ENCODE data around the gene ZNF157. TPM values are rescaled to one million over a fixed set of nuclear protein-coding genes. Genes with fewer than 3 reads are reported as not detected.

The ZNF157 gene
- total RNA-seq, 1 experiment from 2014 or later, result not detected

DNA sequence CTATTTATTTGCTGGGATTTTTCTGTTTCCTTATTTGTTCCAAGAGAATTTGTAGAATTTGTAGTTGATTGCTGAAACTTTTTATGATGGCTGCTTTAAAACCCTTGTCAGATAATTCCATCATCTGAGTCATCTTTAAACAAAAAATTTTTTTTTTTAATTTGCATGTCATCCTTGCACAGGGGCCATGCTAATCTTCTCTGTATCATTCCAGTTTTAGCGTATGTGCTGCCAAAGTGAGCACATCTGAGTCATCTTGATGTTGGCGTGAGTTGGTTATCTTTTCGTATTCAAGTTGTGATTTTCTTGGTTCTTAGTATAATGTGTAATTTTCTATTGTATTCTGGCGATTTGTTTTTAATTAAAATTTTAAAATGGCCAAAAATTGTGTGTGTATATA, 18.7 kb upstream of the ZNF157 start:
- Mint-ChIP-seq H3K4me3 (ENCODE audit: unreplicated experiment) (no peak overlapping the region), H3K4me1 (ENCODE audit: insufficient read depth, unreplicated experiment) (no peaks in the 10 kb centered on the region), H3K27ac (ENCODE audit: low read depth, unreplicated experiment) (no peak overlapping the region), H3K9me3 (ENCODE audit: unreplicated experiment) (peaks cover 14% of the 10 kb centered on the region), H3K27me3 (ENCODE audit: insufficient read depth, unreplicated experiment) (peaks cover 11% of the 10 kb centered on the region), H3K36me3 (ENCODE audit: insufficient read depth, unreplicated experiment) (no peaks in the 10 kb centered on the region)
- DNase-seq (ENCODE audit: unreplicated experiment), result peak; percentile 35
- BruUV-seq (replicated peaks), result no TSS peak
- intact Hi-C loops (cut with micrococcal nuclease), result no loop called here
- ChIA-PET CTCF (interaction anchor here (0.6 to 0.7 kb wide), 2 partner anchors 56 to 632 kb away, joined by 3 read pairs; no protein-coding TSS in a partner anchor), POLR2A (no interaction called here)
- TF ChIP-seq CTCF (IDR thresholded peaks at IDR 0.05; ENCODE audit: unreplicated experiment), result no peak

- POLR2A ChIA-PET, result no interaction called here
Observed at GRCh38 chrX:47358387-47359065, 11.9 kb upstream of the ZNF157 start.

GRCh38 chrX:47360423-47361179, 9.8 kb upstream of the ZNF157 start:
- Mint-ChIP-seq H3K36me3 (ENCODE audit: insufficient read depth, unreplicated experiment) (no peaks in the 10 kb centered on the region), H3K9me3 (ENCODE audit: unreplicated experiment) (no peaks in the 10 kb centered on the region), H3K4me3 (ENCODE audit: unreplicated experiment) (no peak overlapping the region), H3K27me3 (ENCODE audit: insufficient read depth, unreplicated experiment) (no peaks in the 10 kb centered on the region), H3K4me1 (ENCODE audit: insufficient read depth, unreplicated experiment) (peaks cover 6% of the 10 kb centered on the region), H3K27ac (ENCODE audit: low read depth, unreplicated experiment) (no peak overlapping the region)
- intact Hi-C loops (cut with micrococcal nuclease), result no loop called here
- BruUV-seq (replicated peaks), result no TSS peak
- no peak for DNase-seq (ENCODE audit: unreplicated experiment)
- ChIA-PET POLR2A (no interaction called here), CTCF (interaction anchor here (0.7 to 0.9 kb wide), 3 partner anchors 23 to 94 kb away, joined by 3 read pairs; no protein-coding TSS in a partner anchor)
- TF ChIP-seq CTCF (IDR thresholded peaks at IDR 0.05; ENCODE audit: unreplicated experiment), result no peak

More at GRCh38 chrX:47358387-47359065, 11.9 kb upstream of the ZNF157 start:
- Mint-ChIP-seq H3K36me3 (ENCODE audit: insufficient read depth, unreplicated experiment) (no peaks in the 10 kb centered on the region), H3K27me3 (ENCODE audit: insufficient read depth, unreplicated experiment) (no peaks in the 10 kb centered on the region), H3K4me1 (ENCODE audit: insufficient read depth, unreplicated experiment) (peaks cover 6% of the 10 kb centered on the region), H3K9me3 (ENCODE audit: unreplicated experiment) (peaks cover 6% of the 10 kb centered on the region), H3K4me3 (ENCODE audit: unreplicated experiment) (no peak overlapping the region), H3K27ac (ENCODE audit: low read depth, unreplicated experiment) (no peak overlapping the region)
- no peak for DNase-seq (ENCODE audit: unreplicated experiment)
- intact Hi-C loops (cut with micrococcal nuclease), result no loop called here
- CTCF ChIA-PET, result interaction anchor here (0.7 kb wide), 1 partner anchor 179 kb away, joined by 3 read pairs; no protein-coding TSS in a partner anchor
- no peak for TF ChIP-seq CTCF (IDR thresholded peaks at IDR 0.05; ENCODE audit: unreplicated experiment)
- BruUV-seq (replicated peaks), result no TSS peak
